Measurements from ENCODE around the gene CYFIP1. TPM values are rescaled to one million over a fixed set of nuclear protein-coding genes. Genes with fewer than 3 reads are reported as not detected.

Gene CYFIP1
- 80.3 and 85.4 TPM in 2 replicates for total RNA-seq (2014; rRNA removed)
- percentile 79 among the genes with signal in this experiment for Bru-seq, nascent RNA
- percentile 84 among the genes with signal in this experiment for BruChase-seq, experiment 1, labeled RNA remaining after a 6-hour chase
- percentile 83 among the genes with signal in this experiment for BruChase-seq, experiment 2, labeled RNA remaining after a 2-hour chase
- long read RNA-seq, full-length matches to known transcripts = 130 of 289 reads
- long read RNA-seq, partial matches to known transcripts = 133 of 289 reads
- long read RNA-seq, other reads (novel, unspliced or antisense) = 26 of 289 reads

DNA sequence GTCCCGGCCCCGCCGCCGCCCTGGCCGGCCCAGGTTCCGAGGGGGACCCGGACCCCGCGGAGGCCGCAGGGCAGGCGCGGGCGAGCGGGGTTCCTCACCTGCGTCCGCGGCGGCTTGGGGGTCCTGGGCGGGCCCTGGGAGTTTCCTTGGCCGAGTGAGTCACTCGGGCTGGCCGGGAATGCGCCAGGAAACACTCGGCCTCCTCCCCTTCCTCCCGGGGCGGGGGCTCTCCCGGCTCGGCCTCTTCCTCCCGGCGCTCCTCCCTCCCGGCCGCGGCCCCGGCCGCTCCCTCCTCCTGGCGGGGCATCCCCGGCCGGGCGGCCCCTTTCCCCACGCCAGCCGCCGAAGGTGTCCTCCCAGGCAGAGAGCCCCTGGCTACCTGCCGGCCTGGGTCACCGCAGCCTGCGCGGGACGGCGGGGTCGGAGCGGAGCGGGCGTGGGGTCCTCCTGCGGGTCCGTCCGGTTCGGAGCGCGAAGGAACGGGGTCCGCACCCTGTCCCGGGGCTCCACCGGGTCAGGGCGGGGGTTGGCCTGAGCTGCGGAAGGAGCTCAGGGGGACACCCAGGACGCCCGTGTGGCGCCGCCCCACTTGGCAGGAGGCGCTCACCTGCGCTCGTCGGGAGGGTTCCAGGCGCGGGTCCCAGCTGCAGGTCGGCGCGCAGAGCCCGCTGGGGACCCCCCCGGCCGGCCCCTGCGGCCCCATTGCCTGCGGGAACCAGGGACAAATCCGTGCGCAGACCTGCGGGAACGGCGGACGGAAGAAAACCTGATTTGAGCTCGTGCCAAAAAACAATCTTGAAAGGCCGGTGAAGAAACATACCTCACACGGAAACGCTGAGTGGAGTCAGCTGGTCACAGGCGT lies at the start of gene CYFIP1:
CYFIP1 (minus strand) TSS at position 180 of the 862 bp plus-strand sequence. CDS start 33,083 bp downstream, outside the sequence.
- H3K9me3 ChIP-seq (ENCODE audit: low read length) = no peaks in the 10 kb centered on the region
- peaks cover 9% of the 10 kb centered on the region; the same call in 1 of the 2 replicates for H3K4me1 ChIP-seq (ENCODE audit: insufficient read depth, low read length)
- H3K27ac ChIP-seq (ENCODE audit: low read length) = peak within 1 kb of the TSS; percentile 53
- H3K4me3 ChIP-seq (ENCODE audit: low read length) = peak within 1 kb of the TSS; percentile 86
- intact Hi-C loops (cut with micrococcal nuclease) = loop anchor here (2.0 kb wide), 1 partner anchor 58 kb away; the partner anchor contains the start of gene TUBGCP5
- H4K20me1 ChIP-seq (ENCODE audit: low read length) = peaks cover 14% of the 10 kb centered on the region
- ChIA-PET POLR2A (ENCODE audit: unreplicated experiment) (interaction anchor here (0.5 to 0.6 kb wide), 3 partner anchors 59 to 118 kb away, joined by 3 to 8 read pairs (median 4); partner anchors contain the start of gene TUBGCP5), CTCF (no interaction called here)
- peak; percentile 91 for DNase-seq
- peaks cover 45% of the 10 kb centered on the region for H3K79me2 ChIP-seq (ENCODE audit: low read length)
- H3K9me2 ChIP-seq (replicated peaks; ENCODE audit: low read length) = no peaks in the 10 kb centered on the region
- TF ChIP-seq EZH2phosphoT487 (IDR thresholded peaks at IDR 0.05; ENCODE audit: borderline replicate concordance, low read length) (no peak), EZH2 (IDR thresholded peaks at IDR 0.05; ENCODE audit: low read length, unreplicated experiment) (no peak)
- TF ChIP-seq, protein P1, sequence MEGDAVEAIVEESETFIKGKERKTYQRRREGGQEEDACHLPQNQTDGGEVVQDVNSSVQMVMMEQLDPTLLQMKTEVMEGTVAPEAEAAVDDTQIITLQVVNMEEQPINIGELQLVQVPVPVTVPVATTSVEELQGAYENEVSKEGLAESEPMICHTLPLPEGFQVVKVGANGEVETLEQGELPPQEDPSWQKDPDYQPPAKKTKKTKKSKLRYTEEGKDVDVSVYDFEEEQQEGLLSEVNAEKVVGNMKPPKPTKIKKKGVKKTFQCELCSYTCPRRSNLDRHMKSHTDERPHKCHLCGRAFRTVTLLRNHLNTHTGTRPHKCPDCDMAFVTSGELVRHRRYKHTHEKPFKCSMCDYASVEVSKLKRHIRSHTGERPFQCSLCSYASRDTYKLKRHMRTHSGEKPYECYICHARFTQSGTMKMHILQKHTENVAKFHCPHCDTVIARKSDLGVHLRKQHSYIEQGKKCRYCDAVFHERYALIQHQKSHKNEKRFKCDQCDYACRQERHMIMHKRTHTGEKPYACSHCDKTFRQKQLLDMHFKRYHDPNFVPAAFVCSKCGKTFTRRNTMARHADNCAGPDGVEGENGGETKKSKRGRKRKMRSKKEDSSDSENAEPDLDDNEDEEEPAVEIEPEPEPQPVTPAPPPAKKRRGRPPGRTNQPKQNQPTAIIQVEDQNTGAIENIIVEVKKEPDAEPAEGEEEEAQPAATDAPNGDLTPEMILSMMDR (conservative IDR thresholded peaks at IDR 0.05; ENCODE audit: low read depth, low read length) = no peak
- peak; percentile 82 for ATAC-seq
- H3K9ac ChIP-seq (ENCODE audit: low read length) = peak within 1 kb of the TSS; percentile 87
- no peaks in the 10 kb centered on the region for H3K36me3 ChIP-seq (ENCODE audit: low read depth, low read length)
- peak within 1 kb of the TSS; percentile 100 for H2AFZ ChIP-seq (ENCODE audit: low read length)
- H3K4me2 ChIP-seq (ENCODE audit: low read length) = peak within 1 kb of the TSS; percentile 99
- no peaks in the 10 kb centered on the region for H3K27me3 ChIP-seq (ENCODE audit: low read length)
- BruUV-seq (replicated peaks) = no TSS peak
- H3F3A ChIP-seq (ENCODE audit: low read length, unreplicated experiment) = no peaks in the 10 kb centered on the region

DNA sequence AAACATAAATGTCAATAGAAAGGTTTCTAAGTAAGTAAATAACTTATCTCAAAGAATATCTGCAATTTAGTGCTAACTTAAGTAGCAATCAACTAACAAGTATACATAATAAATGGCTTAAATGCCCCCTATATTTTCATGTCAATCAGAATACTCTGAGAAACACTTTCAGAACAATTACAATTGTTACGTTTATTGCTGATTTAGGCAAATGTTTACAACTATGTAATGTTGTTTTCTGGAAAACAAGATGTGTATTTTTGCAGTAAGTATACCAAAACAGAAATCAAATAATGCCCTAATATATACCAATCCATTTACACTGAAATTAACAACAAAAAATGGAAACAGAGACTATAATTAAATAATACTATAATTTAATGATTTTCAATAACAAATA lies 46.0 kb upstream of the CYFIP1 start:
- intact Hi-C loops (cut with micrococcal nuclease) = no loop called here
- no peak overlapping the region for H3K4me2 ChIP-seq (ENCODE audit: low read length)
- no peak overlapping the region for H2AFZ ChIP-seq (ENCODE audit: low read length)
- no TSS peak for BruUV-seq (replicated peaks)
- DNase-seq = no peak
- no peak for ATAC-seq
- no peaks in the 10 kb centered on the region for H3K9me2 ChIP-seq (replicated peaks; ENCODE audit: low read length)
- H3K9ac ChIP-seq (ENCODE audit: low read length) = no peak overlapping the region
- H3K36me3 ChIP-seq (ENCODE audit: low read depth, low read length) = peaks cover 75% of the 10 kb centered on the region
- H3K27me3 ChIP-seq (ENCODE audit: low read length) = no peaks in the 10 kb centered on the region
- H3F3A ChIP-seq (ENCODE audit: low read length, unreplicated experiment) = no peaks in the 10 kb centered on the region
- H3K4me1 ChIP-seq (ENCODE audit: insufficient read depth, low read length) = no peaks in the 10 kb centered on the region
- H3K79me2 ChIP-seq (ENCODE audit: low read length) = no peaks in the 10 kb centered on the region
- H3K27ac ChIP-seq (ENCODE audit: low read length) = no peak overlapping the region
- no peaks in the 10 kb centered on the region for H3K9me3 ChIP-seq (ENCODE audit: low read length)
- H4K20me1 ChIP-seq (ENCODE audit: low read length) = no peaks in the 10 kb centered on the region
- ChIA-PET POLR2A (ENCODE audit: unreplicated experiment) (interaction anchor here (0.7 kb wide), 1 partner anchor 166 kb away, joined by 3 read pairs; no protein-coding TSS in a partner anchor), CTCF (no interaction called here)
- no peak overlapping the region for H3K4me3 ChIP-seq (ENCODE audit: low read length)
- no peak for TF ChIP-seq EZH2phosphoT487 (IDR thresholded peaks at IDR 0.05; ENCODE audit: borderline replicate concordance, low read length)
- TF ChIP-seq EZH2 (IDR thresholded peaks at IDR 0.05; ENCODE audit: low read length, unreplicated experiment) = no peak
- TF ChIP-seq, protein P1 (conservative IDR thresholded peaks at IDR 0.05; ENCODE audit: low read depth, low read length) = no peak

All from PC-3 (cell line).